Left lung (tissue), 10 donors: Measurements from ENCODE around the gene PPM1F. TPM values are rescaled to one million over a fixed set of nuclear protein-coding genes. Genes with fewer than 3 reads are reported as not detected.
"Not testable (repeated sequence)": the region's sequence is repeated elsewhere in the genome, so short reads cannot be mapped to it uniquely, and the experiment has no call there.

Experiments used
- ATAC-seq: fragments of 200-7000 bp; cut with Tn5 transposase; one replicate; pipeline ENCODE4 v1.9.1; 2020; ENCODE audit warnings: moderate library complexity
- DNase-seq, 4 donors: peaks; one replicate each; pipeline ENCODE4 v3.0.0-alpha.2; 2013 to 2020
- H3K27ac ChIP-seq, 2 donors: fragments of 200-600 bp; sonication (generic) in 1 of 2; one replicate each; pipeline versions ENCODE4 v1.5.0 to v1.8.0; 2020 to 2021
- H3K27me3 ChIP-seq, 2 donors: fragments of 200-600 bp; sonication (generic) in 1 of 2; one replicate each; pipeline versions ENCODE4 v1.5.0 to v1.8.0; 2020 to 2021
- H3K36me3 ChIP-seq, 2 donors: fragments of 200-600 bp; sonication (generic) in 1 of 2; one replicate each; pipeline versions ENCODE4 v1.5.0 to v1.8.0; 2020 to 2021
- H3K4me1 ChIP-seq, 2 donors: fragments of 200-600 bp; one replicate each; pipeline ENCODE4 v1.8.0; 2021
- H3K4me3 ChIP-seq, 2 donors: fragments of 200-600 bp; sonication (generic) in 1 of 2; one replicate each; pipeline versions ENCODE4 v1.5.0 to v1.8.0; 2020 to 2021; ENCODE audit warnings: mild to moderate bottlenecking in 1 of 2
- H3K9me3 ChIP-seq, 2 donors: fragments of 200-600 bp; sonication (generic) in 1 of 2; one replicate each; pipeline versions ENCODE4 v1.5.0 to v1.8.0; 2020 to 2021
- intact Hi-C, 2 donors: fragments of 100-400 bp; cut with DNase I; formaldehyde crosslinking; loops; one replicate each; pipeline versions ENCODE4 v1.11.2 to v1.14.2; 2022
- polyA plus RNA-seq, 6 donors: library from polyadenylated mRNA; unstranded; fragments of 120-200 nt; gene quantifications; one replicate each; pipeline ENCODE4 v1.2.1, GENCODE V29; 2013; ENCODE audit not compliant: insufficient read length in 6 of 6
- total RNA-seq, 2 donors: library from RNA; stranded (reverse); fragmentation: NEBNext Ultra II Directional; extraction: Animal tissue kit (Norgen Biotek cat#: 25700); gene quantifications; one replicate each; pipeline ENCODE4 v1.2.1, GENCODE V29; 2021
- TF ChIP-seq, protein P1 (sequence below), 2 donors: fragments of 200-600 bp; sonication (generic) in 1 of 2; IDR thresholded peaks; one replicate each; pipeline versions ENCODE4 v1.5.0 to v1.8.0; 2021; ENCODE audit warnings: antibody characterized with exemption in 2 of 2
- donor health status: DM: no; HTN: yes; CAD: no.
- donor health status: DM: no; HTN: no; CAD: no.

PPM1F gene
- total and polyA plus RNA-seq, 8 donors: 31.0 to 60.0 (median 51.3) TPM

DNA sequence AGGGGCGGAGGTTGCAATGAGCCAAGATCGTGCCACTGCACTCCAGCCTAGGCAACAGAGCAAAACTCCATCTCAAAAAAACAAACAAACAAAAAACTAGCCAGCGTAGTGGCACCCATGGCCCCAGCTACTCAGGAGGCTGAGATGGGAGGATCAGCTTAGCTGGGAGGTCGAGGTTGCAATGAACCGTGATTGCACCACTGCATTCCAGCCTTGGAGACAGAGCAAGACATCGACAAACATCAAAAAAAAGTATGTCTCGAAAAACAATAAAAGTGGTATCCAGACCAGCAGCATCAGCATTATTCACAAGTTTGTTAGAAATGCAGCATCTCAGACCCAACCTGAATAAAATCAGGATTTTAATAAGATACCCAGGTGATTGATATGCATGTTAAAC lies 79.0 kb downstream of the PPM1F start:
- TF ChIP-seq, protein P1, sequence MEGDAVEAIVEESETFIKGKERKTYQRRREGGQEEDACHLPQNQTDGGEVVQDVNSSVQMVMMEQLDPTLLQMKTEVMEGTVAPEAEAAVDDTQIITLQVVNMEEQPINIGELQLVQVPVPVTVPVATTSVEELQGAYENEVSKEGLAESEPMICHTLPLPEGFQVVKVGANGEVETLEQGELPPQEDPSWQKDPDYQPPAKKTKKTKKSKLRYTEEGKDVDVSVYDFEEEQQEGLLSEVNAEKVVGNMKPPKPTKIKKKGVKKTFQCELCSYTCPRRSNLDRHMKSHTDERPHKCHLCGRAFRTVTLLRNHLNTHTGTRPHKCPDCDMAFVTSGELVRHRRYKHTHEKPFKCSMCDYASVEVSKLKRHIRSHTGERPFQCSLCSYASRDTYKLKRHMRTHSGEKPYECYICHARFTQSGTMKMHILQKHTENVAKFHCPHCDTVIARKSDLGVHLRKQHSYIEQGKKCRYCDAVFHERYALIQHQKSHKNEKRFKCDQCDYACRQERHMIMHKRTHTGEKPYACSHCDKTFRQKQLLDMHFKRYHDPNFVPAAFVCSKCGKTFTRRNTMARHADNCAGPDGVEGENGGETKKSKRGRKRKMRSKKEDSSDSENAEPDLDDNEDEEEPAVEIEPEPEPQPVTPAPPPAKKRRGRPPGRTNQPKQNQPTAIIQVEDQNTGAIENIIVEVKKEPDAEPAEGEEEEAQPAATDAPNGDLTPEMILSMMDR (IDR thresholded peaks at IDR 0.05): no peak
- Histone ChIP-seq H3K27me3 (no peaks in the 10 kb centered on the region), H3K36me3 (no peaks in the 10 kb centered on the region), H3K9me3 (no peaks in the 10 kb centered on the region), H3K27ac (no peak overlapping the region), H3K4me1 (peaks cover 0 to 11% of the 10 kb centered on the region in 2 donors), H3K4me3 (no peak overlapping the region)
- ATAC-seq: no peak
- no peak for DNase-seq
- intact Hi-C loops: no loop called here

DNA sequence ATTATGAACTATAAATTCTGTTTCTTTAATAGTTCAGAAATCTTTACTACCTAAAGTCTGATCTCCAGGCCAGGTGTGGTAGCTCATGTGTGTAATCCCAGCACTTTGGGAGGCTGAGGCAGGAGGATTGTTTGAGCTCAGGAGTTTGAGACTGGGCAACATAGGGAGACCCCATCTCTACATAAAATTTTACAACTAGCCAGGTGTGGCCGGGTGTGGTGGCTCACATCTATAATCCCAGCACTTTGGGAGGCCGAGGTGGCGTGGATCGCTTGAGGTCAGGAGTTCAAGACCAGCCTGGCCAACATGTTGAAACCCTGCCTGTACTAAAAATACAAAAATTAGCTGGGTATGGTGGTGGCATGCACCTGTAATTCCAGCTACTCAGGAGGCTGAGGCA lies 79.9 kb downstream of the PPM1F start:
- H3K27ac ChIP-seq, ATAC-seq, H3K4me3 ChIP-seq, H3K36me3 ChIP-seq, intact Hi-C loops, H3K9me3 ChIP-seq, H3K27me3 ChIP-seq, DNase-seq: not testable (repeated sequence)
- peaks cover 0 to 17% of the 10 kb centered on the region in 2 donors for H3K4me1 ChIP-seq

Other genes with a start within 250 kb of the PPM1F start
- 1 to 10 TPM; 2.4 to 6.9 TPM for gene YPEL1, start 217.1 kb downstream of the PPM1F start, total RNA-seq
- 10 to 100 TPM; 16.2 to 20.9 (median 19.3) TPM for gene YPEL1, start 217.1 kb downstream of the PPM1F start, polyA plus RNA-seq
- gene MAPK1, start 85.2 kb downstream of the PPM1F start, total RNA-seq: 100 to 1,000 TPM; 163 to 171 TPM
- 100 to 1,000 TPM in 3 of 6 donors, 10 to 100 TPM in 3; 89.8 to 113 (median 100) TPM for gene MAPK1, start 85.2 kb downstream of the PPM1F start, polyA plus RNA-seq
- gene TOP3B, start 29.9 kb upstream of the PPM1F start, total RNA-seq: 10 to 100 TPM; 22.5 to 33.6 TPM
- 10 to 100 TPM; 28.4 to 43.5 (median 30.6) TPM for gene TOP3B, start 29.9 kb upstream of the PPM1F start, polyA plus RNA-seq